ENCODE results near the gene GRIN2A.

DNA sequence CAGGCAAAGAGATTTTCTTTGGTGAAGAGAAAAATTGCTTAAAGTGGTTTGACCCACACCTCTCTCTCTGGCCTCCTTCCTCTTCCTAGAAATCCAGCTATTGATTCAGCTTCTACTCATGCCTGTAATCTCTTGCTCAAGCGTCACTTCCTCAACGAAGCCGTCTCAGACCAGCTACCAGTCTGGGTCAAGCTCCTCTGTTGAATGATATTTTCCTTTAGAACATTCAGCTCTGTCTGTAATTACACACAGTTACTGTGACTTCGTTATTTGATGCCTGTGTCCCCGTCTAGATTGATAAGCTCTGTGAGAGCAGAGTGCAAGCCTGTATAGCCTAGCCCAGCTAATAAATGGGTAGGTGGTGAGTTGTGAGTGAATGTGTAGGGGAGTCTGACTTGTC lies 168.5 kb downstream of the GRIN2A start:
- TF ChIP-seq CTCF (IDR thresholded peaks at IDR 0.05; ENCODE audit: low read length) (no peak), EZH2phosphoT487 (IDR thresholded peaks at IDR 0.05; ENCODE audit: low read length) (no peak), EZH2 (optimal IDR thresholded peaks at IDR 0.05; ENCODE audit: low read depth, low read length) (no peak)
